ENCODE results near the gene BPHL. TPM values are rescaled to one million over a fixed set of nuclear protein-coding genes. Genes with fewer than 3 reads are reported as not detected.

Gene BPHL
- 15.7 to 24.4 TPM (median 23.3 TPM) in 5 replicates for total RNA-seq (2022; extraction: Qiagen RNA extraction)

GRCh38 chr6:3118353-3119039, at the start of gene BPHL:
TSS of gene BPHL (plus strand) at chr6:3118711. CDS start at chr6:3118741, 30 bp downstream.

DNA sequence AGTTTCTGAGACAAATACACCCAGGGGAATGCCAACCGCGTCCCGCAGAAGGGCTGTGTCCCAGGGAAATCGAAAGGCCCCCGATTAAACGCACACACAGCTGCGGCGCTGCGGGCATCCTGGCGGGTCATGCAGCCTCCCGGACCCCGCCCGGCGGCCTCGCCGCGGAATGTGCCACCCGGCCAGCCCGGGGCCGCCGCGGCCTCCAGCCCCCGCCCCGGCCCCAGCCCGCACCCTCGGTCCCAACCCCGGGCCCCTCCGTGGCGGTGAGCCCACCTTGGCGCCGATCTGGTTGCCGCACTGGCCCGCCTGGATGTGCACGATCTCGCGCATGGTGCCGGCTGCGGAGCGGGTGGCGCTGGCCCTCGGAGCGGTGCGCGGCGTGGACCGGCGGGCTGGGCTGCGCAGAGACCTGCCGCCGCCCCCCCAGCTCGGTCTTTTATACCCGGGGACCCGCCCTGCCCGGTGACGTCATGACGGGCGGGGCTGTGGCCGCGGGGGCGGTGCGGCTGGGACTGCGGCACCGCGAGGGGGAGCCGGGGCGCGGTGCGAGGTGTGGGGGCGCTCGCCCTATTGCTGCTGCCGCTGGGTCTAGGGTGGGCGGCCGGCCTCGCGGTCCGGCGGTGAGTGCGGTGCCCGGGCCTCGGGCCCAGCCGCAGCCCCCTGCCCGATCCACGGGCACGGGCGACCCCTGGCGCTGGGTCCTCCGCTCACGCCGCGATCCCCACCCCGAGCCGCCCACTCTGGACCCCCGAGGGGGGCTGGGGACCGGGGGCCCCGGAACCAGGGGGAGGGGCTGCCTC, 38.8 kb downstream of the BPHL start, which contains the start of gene TUBB2A:
Gene TUBB2A (minus strand): TSS at position 414 of the 803 bp plus-strand sequence. CDS start 81 bp downstream, at position 333.

Other genes starting within 250 kb of the BPHL start
- gene SERPINB9, start 215.4 kb upstream of the BPHL start, total RNA-seq (2022; extraction: Qiagen RNA extraction): 8.4 to 13.3 TPM (median 11.6 TPM) in 5 replicates
- gene SERPINB6, start 147.1 kb upstream of the BPHL start, total RNA-seq (2022; extraction: Qiagen RNA extraction): 131 to 147 TPM (median 140 TPM) in 5 replicates
- gene NQO2, start 118.8 kb upstream of the BPHL start, total RNA-seq (2022; extraction: Qiagen RNA extraction): 57.8 to 85.9 TPM (median 81.6 TPM) in 5 replicates
- gene RIPK1, start 50.2 kb upstream of the BPHL start, total RNA-seq (2022; extraction: Qiagen RNA extraction): 11.5 to 13.6 TPM (median 12.1 TPM) in 5 replicates
- 73.1 to 92.6 TPM (median 92.0 TPM) in 5 replicates for gene TUBB2A, start 38.8 kb downstream of the BPHL start, total RNA-seq (2022; extraction: Qiagen RNA extraction)
- gene TUBB2B, start 108.9 kb downstream of the BPHL start, total RNA-seq (2022; extraction: Qiagen RNA extraction): 13.0 to 14.6 TPM (median 13.4 TPM) in 5 replicates
- 17.2 to 31.2 TPM (median 28.7 TPM) in 5 replicates for gene PSMG4, start 140.2 kb downstream of the BPHL start, total RNA-seq (2022; extraction: Qiagen RNA extraction)